ENCODE measurements around the gene FUT8.
"Not testable (repeated sequence)": the region's sequence is repeated elsewhere in the genome, so short reads cannot be mapped to it uniquely, and the experiment has no call there.

FUT8 gene

GRCh38 chr14:65456247-65456646, 43.7 kb downstream of the FUT8 start:
- no peak for DNase-seq

GRCh38 chr14:65461730-65462129, 49.2 kb downstream of the FUT8 start:
- DNase-seq = no peak

- DNase-seq = no peak
These were observed 49.9 kb downstream of the FUT8 start for GRCh38 chr14:65462411-65462810.

GRCh38 chr14:65465584-65465983, 53.1 kb downstream of the FUT8 start:
- DNase-seq = no peak

GRCh38 chr14:65467926-65468325, 55.4 kb downstream of the FUT8 start:
- DNase-seq = not testable (repeated sequence)

- no peak for DNase-seq
These were observed 57.4 kb downstream of the FUT8 start for GRCh38 chr14:65469903-65470302.

GRCh38 chr14:65470404-65470880, 57.9 kb downstream of the FUT8 start:
- no peak for DNase-seq

GRCh38 chr14:65471038-65471878, 58.7 kb downstream of the FUT8 start:
- DNase-seq = no peak

- DNase-seq = peak; percentile 74 to 90
These were observed 59.7 kb downstream of the FUT8 start for GRCh38 chr14:65472189-65472588.

GRCh38 chr14:65476273-65476941, 63.9 kb downstream of the FUT8 start:
- no peak for DNase-seq

- DNase-seq = no peak
These were observed 64.4 kb downstream of the FUT8 start for GRCh38 chr14:65476942-65477318.

GRCh38 chr14:65478017-65478416, 65.5 kb downstream of the FUT8 start:
- DNase-seq = no peak

- DNase-seq = no peak
These were observed 66.1 kb downstream of the FUT8 start for GRCh38 chr14:65478596-65478995.

- DNase-seq = no peak
These were observed 66.9 kb downstream of the FUT8 start for GRCh38 chr14:65479386-65479785.

- DNase-seq = no peak
These were observed 70.4 kb downstream of the FUT8 start for GRCh38 chr14:65482757-65483438.

GRCh38 chr14:65483647-65484046, 71.1 kb downstream of the FUT8 start:
- DNase-seq = no peak

- no peak for DNase-seq
These were observed 73.0 kb downstream of the FUT8 start for GRCh38 chr14:65485516-65485915.

GRCh38 chr14:65486863-65487262, 74.3 kb downstream of the FUT8 start:
- no peak for DNase-seq

GRCh38 chr14:65487783-65488494, 75.4 kb downstream of the FUT8 start:
- DNase-seq = no peak

- no peak for DNase-seq
These were observed 78.7 kb downstream of the FUT8 start for GRCh38 chr14:65491274-65491673.

GRCh38 chr14:65492266-65492665, 79.7 kb downstream of the FUT8 start:
- no peak for DNase-seq

GRCh38 chr14:65495196-65495595, 82.7 kb downstream of the FUT8 start:
- no peak for DNase-seq

Data from NCI-H187 (cell line).